HEK293T (cell line): ENCODE measurements around the gene GPRASP3.

Experiments
- FOXK2 ChIP-seq: fragments of 450-650 bp; IDR thresholded peaks from 2 replicates; pipeline ENCODE4 v1.6.1; 2016; ENCODE audit warnings: mild to moderate bottlenecking
- HDGF ChIP-seq: fragments of 450-650 bp; IDR thresholded peaks from 2 replicates; pipeline ENCODE4 v1.6.1; 2017; ENCODE audit warnings: antibody characterized with exemption, borderline replicate concordance
- SP1 ChIP-seq: fragments of 450-650 bp; IDR thresholded peaks from 2 replicates; pipeline ENCODE4 v1.6.1; 2017
- ZNF384 ChIP-seq: fragments of 450-650 bp; IDR thresholded peaks from 2 replicates; pipeline ENCODE4 v1.6.1; 2016

- TF ChIP-seq ZNF384 (no peak), HDGF (no peak), SP1 (no peak), FOXK2 (no peak)
Measured at GRCh38 chrX:102715967-102716366, 4.6 kb upstream of the GPRASP3 start.
